Tibial nerve (tissue), 4 donors: ENCODE results near the gene ZNF415. TPM values are rescaled to one million over a fixed set of nuclear protein-coding genes. Genes with fewer than 3 reads are reported as not detected.
A peak's percentile ranks its signal among the peaks of the same experiment; 100 is the strongest.

Experiments used
- DNase-seq, 2 donors: peaks; one replicate each; pipeline ENCODE4 v3.0.0-alpha.2; 2019; ENCODE audit warnings: low spot score in 2 of 2
- H3K27ac ChIP-seq, 4 donors: fragments of 200-600 bp; sonication (generic) in 3 of 4; one replicate each; pipeline ENCODE4 v1.5.1; 2017 to 2019; ENCODE audit warnings: mild to moderate bottlenecking in 1 of 4
- H3K27me3 ChIP-seq, 2 donors: fragments of 200-600 bp; sonication (generic) in 1 of 2; one replicate each; pipeline versions ENCODE4 v1.5.1 to v1.6.0; 2017 to 2019
- H3K36me3 ChIP-seq, 3 donors: fragments of 200-600 bp; sonication (generic); one replicate each; pipeline ENCODE4 v1.5.1; 2018 to 2019
- H3K4me1 ChIP-seq, 4 donors: fragments of 200-600 bp; sonication (generic) in 3 of 4; one replicate each; pipeline ENCODE4 v1.5.1; 2017 to 2019
- H3K4me3 ChIP-seq, 4 donors: fragments of 200-600 bp; sonication (generic) in 3 of 4; one replicate each; pipeline ENCODE4 v1.5.1; 2017 to 2019; ENCODE audit warnings: mild to moderate bottlenecking in 1 of 4, moderate library complexity in 1 of 4
- H3K9me3 ChIP-seq, 4 donors: fragments of 200-600 bp; sonication (generic) in 3 of 4; one replicate each; pipeline ENCODE4 v1.5.1; 2017 to 2019
- EP300 ChIP-seq, 2 donors: sonication (generic); formaldehyde crosslinking; IDR thresholded peaks; one replicate each; pipeline ENCODE4 v1.6.1; 2017; ENCODE audit warnings: antibody characterized with exemption in 2 of 2, mild to moderate bottlenecking in 1 of 2
- POLR2A ChIP-seq, 2 donors: fragments of 450-650 bp; IDR thresholded peaks; one replicate each; pipeline ENCODE4 v1.6.1; 2017; ENCODE audit warnings: antibody characterized with exemption in 2 of 2, mild to moderate bottlenecking in 2 of 2, moderate library complexity in 2 of 2
- WGBS, 2 donors: methylation state at CpG; one replicate each; pipeline ENCODE4 v1.1.5; 2018; 5-methylcytosine and 5-hydroxymethylcytosine counted together
- total RNA-seq, 4 donors: library from RNA; depleted of rRNA; stranded (reverse); fragments of >200 nt; gene quantifications; one replicate each; pipeline ENCODE4 v1.1.0, GENCODE V29; 2016
- TF ChIP-seq, protein P1 (sequence below), 5 experiments: fragments of 200-600 bp in 3 of 5; fragments of 450-650 bp in 2 of 5; sonication (generic) in 3 of 5; IDR thresholded peaks; one replicate each; pipeline ENCODE4 v1.5.1; 2016 to 2019; ENCODE audit warnings: antibody characterized with exemption in 5 of 5, mild to moderate bottlenecking in 3 of 5, moderate library complexity in 2 of 5

The ZNF415 gene
- total RNA-seq, result 1 to 10 TPM; 4.5 to 9.8 (median 5.7) TPM

DNA sequence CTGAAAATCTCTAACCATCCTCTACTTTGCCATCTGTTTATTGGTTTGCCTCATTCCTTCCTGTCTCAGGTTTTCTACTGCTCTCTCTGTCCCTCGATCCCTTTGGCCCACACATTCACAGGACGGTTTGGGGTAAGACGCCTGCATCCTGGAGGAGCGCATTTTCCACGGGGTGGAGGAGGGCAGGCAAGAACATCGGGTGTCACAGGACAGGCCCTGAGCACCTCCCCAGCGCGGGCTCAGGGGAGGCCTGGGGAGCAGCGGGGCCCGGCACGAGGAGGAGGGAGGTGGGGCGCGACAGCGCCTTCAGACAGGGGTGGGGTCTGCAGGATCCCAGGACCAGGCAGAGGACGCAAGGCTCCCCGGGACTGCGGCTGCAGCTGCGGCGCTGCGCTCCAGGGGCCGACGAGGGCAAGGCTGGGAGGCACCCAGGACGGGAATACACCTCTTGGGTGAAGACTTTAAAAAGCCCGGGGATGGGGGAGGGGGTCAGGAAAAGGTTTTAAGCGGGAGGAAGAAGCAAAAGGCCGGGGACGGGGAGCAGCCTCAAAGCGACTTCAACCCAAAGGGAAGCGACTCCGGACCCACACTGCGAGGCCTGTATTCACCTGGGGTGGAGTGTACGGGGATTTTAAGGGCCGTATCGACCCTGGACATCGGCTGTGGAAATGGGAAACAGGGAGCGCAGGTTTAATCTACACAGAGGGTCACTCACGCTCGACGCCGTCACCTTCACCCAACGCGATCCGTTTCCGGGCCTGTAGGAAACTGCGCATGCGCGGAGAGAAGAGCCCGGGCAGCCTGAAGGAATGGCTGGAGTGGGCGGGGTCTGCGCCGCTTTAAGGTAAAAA, at the start of gene ZNF415:
Gene ZNF415, minus strand, starts transcription at position 770 of the 851 bp plus-strand sequence. CDS start 10,234 bp downstream, outside the sequence.
- Histone ChIP-seq H3K27me3 (no peaks in the 10 kb centered on the region), H3K36me3 (no peaks in the 10 kb centered on the region), H3K27ac (peak within 1 kb of the TSS in 3 of 4 donors; percentile 47 to 66 (median 53)), H3K4me3 (peak within 1 kb of the TSS; percentile 45 to 62 (median 58)), H3K4me1 (peaks cover 0 to 15% (median 0%) of the 10 kb centered on the region in 4 donors), H3K9me3 (peaks cover 0 to 32% (median 10%) of the 10 kb centered on the region in 4 donors)
- 1% methylated on average over 51 of the region's 51 CpGs for WGBS, 2 donors
- DNase-seq, result peak; percentile 42 to 45
- TF ChIP-seq, protein P1, sequence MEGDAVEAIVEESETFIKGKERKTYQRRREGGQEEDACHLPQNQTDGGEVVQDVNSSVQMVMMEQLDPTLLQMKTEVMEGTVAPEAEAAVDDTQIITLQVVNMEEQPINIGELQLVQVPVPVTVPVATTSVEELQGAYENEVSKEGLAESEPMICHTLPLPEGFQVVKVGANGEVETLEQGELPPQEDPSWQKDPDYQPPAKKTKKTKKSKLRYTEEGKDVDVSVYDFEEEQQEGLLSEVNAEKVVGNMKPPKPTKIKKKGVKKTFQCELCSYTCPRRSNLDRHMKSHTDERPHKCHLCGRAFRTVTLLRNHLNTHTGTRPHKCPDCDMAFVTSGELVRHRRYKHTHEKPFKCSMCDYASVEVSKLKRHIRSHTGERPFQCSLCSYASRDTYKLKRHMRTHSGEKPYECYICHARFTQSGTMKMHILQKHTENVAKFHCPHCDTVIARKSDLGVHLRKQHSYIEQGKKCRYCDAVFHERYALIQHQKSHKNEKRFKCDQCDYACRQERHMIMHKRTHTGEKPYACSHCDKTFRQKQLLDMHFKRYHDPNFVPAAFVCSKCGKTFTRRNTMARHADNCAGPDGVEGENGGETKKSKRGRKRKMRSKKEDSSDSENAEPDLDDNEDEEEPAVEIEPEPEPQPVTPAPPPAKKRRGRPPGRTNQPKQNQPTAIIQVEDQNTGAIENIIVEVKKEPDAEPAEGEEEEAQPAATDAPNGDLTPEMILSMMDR (IDR thresholded peaks at IDR 0.05), result no peak
- peak in 1 of 2 donors; percentile 55 for TF ChIP-seq EP300 (IDR thresholded peaks at IDR 0.05)
- TF ChIP-seq POLR2A (IDR thresholded peaks at IDR 0.05), result peak in 1 of 2 donors; percentile 27

DNA sequence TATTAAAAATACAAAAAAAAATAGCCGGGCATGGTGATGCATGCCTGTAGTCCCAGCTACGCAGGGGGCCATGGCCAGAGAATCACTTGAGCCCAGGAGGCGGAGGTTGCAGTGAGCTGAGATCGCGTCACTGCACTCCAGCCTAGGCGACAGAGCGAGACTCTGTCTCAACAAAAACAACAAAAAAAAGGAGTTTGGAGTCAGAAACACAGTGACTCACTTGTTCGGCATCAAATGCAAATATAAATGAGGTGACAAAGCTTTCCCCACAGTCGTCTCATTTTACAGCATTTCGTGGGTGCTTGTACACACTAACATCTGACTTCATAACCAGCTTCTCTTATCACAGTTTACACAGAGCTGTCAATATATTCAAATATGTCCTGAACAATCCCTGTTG, 49.5 kb upstream of the ZNF415 start:
- Histone ChIP-seq H3K27me3 (no peaks in the 10 kb centered on the region), H3K36me3 (peaks cover 3 to 71% (median 5%) of the 10 kb centered on the region in 3 donors), H3K9me3 (peaks cover 0 to 5% (median 0%) of the 10 kb centered on the region in 4 donors), H3K4me1 (peaks cover 0 to 10% (median 0%) of the 10 kb centered on the region in 4 donors), H3K27ac (peak overlapping the region in 3 of 4 donors; percentile 21 to 82 (median 80)), H3K4me3 (no peak overlapping the region)
- WGBS, 2 donors, result 58 to 62% methylated on average over 10 of the region's 10 CpGs
- no peak for DNase-seq
- TF ChIP-seq, protein P1 (IDR thresholded peaks at IDR 0.05), result no peak
- peak in 1 of 2 donors; percentile 12 for TF ChIP-seq EP300 (IDR thresholded peaks at IDR 0.05)
- TF ChIP-seq POLR2A (IDR thresholded peaks at IDR 0.05), result no peak

DNA sequence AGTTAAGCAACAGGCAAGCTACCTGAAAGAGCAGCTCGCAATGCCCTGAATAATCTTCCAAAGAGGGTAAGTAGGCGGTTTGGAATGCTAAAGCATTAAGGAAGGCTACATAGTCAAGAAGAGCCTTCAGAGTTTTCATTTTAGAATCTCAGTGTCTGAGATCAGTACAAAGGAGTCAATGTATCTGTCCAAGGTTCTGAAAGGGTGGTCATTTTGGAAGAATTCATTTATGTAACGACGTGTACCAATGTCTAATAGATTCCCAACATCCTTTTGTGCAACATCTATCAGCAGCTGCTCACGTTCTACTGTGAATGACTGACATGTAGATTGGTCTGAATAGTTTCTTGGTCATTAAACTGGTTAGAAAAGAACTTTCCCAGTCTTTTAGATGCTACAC, 45.3 kb upstream of the ZNF415 start:
- 90 to 91% methylated on average over 5 of the region's 5 CpGs for WGBS, 2 donors
- TF ChIP-seq, protein P1 (IDR thresholded peaks at IDR 0.05), result no peak
- TF ChIP-seq EP300 (IDR thresholded peaks at IDR 0.05) (no peak), POLR2A (IDR thresholded peaks at IDR 0.05) (no peak)
- Histone ChIP-seq H3K4me3 (no peak overlapping the region), H3K27me3 (no peaks in the 10 kb centered on the region), H3K9me3 (peaks cover 0 to 15% (median 0%) of the 10 kb centered on the region in 4 donors), H3K4me1 (peaks cover 0 to under 1% (median 0%) of the 10 kb centered on the region in 4 donors), H3K27ac (no peak overlapping the region), H3K36me3 (peaks cover 3 to 86% (median 5%) of the 10 kb centered on the region in 3 donors)
- no peak for DNase-seq

DNA sequence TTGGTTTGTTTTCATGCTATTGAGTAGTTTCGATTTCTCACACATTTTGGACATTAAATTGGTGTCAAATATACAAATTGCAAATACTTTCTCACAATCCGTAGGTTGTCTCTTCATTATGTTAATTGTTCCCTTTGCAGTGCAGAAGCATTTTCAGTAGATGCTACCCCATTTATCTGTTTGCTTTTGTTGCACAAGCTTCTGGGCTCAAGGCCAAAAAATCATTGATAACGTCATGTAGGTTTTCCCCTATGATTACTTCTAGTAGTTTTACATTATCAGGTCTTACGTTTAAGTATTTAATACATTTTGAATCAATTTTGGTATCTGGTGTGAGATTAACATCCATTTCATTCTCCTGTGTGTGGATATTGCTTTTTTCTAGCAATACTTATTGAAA, 40.2 kb upstream of the ZNF415 start:
- 61% methylated on average over 4 of the region's 4 CpGs for WGBS, 2 donors
- H3K27me3 ChIP-seq, result no peaks in the 10 kb centered on the region
- H3K4me3 ChIP-seq, result no peak overlapping the region
- TF ChIP-seq, protein P1 (IDR thresholded peaks at IDR 0.05), result no peak
- no peak for TF ChIP-seq POLR2A (IDR thresholded peaks at IDR 0.05)
- TF ChIP-seq EP300 (IDR thresholded peaks at IDR 0.05), result no peak
- H3K9me3 ChIP-seq, result peaks cover 0 to 49% (median 8%) of the 10 kb centered on the region in 4 donors
- H3K4me1 ChIP-seq, result no peaks in the 10 kb centered on the region
- H3K36me3 ChIP-seq, result peaks cover 0 to 55% (median 6%) of the 10 kb centered on the region in 3 donors
- no peak overlapping the region for H3K27ac ChIP-seq
- DNase-seq, result no peak

DNA sequence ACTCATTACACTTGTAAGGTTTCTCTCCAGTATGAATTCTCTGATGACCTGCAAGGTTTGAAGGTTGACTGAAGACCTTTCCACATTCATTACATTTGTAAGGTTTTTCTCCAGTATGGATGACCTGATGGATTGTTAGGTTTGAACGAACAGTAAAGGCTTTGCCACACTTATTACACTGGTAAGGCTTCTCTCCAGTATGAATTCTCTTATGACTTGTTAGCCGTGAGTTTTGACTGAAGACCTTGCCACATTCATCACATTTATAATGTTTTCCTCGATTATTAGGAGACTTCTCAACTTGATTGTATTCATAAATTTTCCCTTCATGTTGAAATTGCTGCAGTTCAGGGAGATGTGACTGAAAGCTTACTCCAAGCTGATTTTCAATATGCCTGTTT, 33.0 kb upstream of the ZNF415 start:
- DNase-seq, result no peak
- Histone ChIP-seq H3K27me3 (no peaks in the 10 kb centered on the region), H3K4me1 (no peaks in the 10 kb centered on the region), H3K27ac (no peak overlapping the region), H3K9me3 (peaks cover 0 to 84% (median 28%) of the 10 kb centered on the region in 4 donors), H3K36me3 (peaks cover 0 to 42% (median 6%) of the 10 kb centered on the region in 3 donors), H3K4me3 (no peak overlapping the region)
- no peak for TF ChIP-seq POLR2A (IDR thresholded peaks at IDR 0.05)
- WGBS, 2 donors, result 96% methylated on average over 3 of the region's 3 CpGs
